ENCODE results near the gene NKAIN2.
"Not testable (repeated sequence)": the region's sequence is repeated elsewhere in the genome, so short reads cannot be mapped to it uniquely, and the experiment has no call there.

NKAIN2 gene

GRCh38 chr6:123895346-123895745 lies 91.7 kb downstream of the NKAIN2 start:
- no peak for DNase-seq (ENCODE audit: low read depth in 2 of 2)

GRCh38 chr6:123895806-123896205 lies 92.1 kb downstream of the NKAIN2 start:
- DNase-seq (ENCODE audit: low read depth in 2 of 2) = no peak

GRCh38 chr6:123896869-123897268 lies 93.2 kb downstream of the NKAIN2 start:
- DNase-seq (ENCODE audit: low read depth in 2 of 2) = no peak

GRCh38 chr6:123897965-123898364 lies 94.3 kb downstream of the NKAIN2 start:
- no peak for DNase-seq (ENCODE audit: low read depth in 2 of 2)

GRCh38 chr6:123898665-123899064 lies 95.0 kb downstream of the NKAIN2 start:
- no peak for DNase-seq (ENCODE audit: low read depth in 2 of 2)

- DNase-seq (ENCODE audit: low read depth in 2 of 2) = no peak
These were observed 96.1 kb downstream of the NKAIN2 start for GRCh38 chr6:123899745-123900144.

- no peak for DNase-seq (ENCODE audit: low read depth in 2 of 2)
These were observed 97.8 kb downstream of the NKAIN2 start for GRCh38 chr6:123901436-123901835.

- no peak for DNase-seq (ENCODE audit: low read depth in 2 of 2)
These were observed 99.2 kb downstream of the NKAIN2 start for GRCh38 chr6:123902738-123903313.

GRCh38 chr6:123904228-123904627 lies 100.6 kb downstream of the NKAIN2 start:
- DNase-seq (ENCODE audit: low read depth in 2 of 2) = no peak

GRCh38 chr6:123908797-123909196 lies 105.1 kb downstream of the NKAIN2 start:
- DNase-seq (ENCODE audit: low read depth in 2 of 2) = no peak

GRCh38 chr6:123909989-123910388 lies 106.3 kb downstream of the NKAIN2 start:
- no peak for DNase-seq (ENCODE audit: low read depth in 2 of 2)

- no peak for DNase-seq (ENCODE audit: low read depth in 2 of 2)
These were observed 110.2 kb downstream of the NKAIN2 start for GRCh38 chr6:123913863-123914262.

- not testable (repeated sequence) for DNase-seq (ENCODE audit: low read depth in 2 of 2)
These were observed 119.7 kb downstream of the NKAIN2 start for GRCh38 chr6:123923379-123923778.

GRCh38 chr6:123925350-123925749 lies 121.7 kb downstream of the NKAIN2 start:
- DNase-seq (ENCODE audit: low read depth in 2 of 2) = no peak

- DNase-seq (ENCODE audit: low read depth in 2 of 2) = no peak
These were observed 122.3 kb downstream of the NKAIN2 start for GRCh38 chr6:123925842-123926399.

- no peak for DNase-seq (ENCODE audit: low read depth in 2 of 2)
These were observed 124.9 kb downstream of the NKAIN2 start for GRCh38 chr6:123928529-123928928.

- no peak for DNase-seq (ENCODE audit: low read depth in 2 of 2)
These were observed 128.3 kb downstream of the NKAIN2 start for GRCh38 chr6:123931928-123932327.

GRCh38 chr6:123940551-123940950 lies 136.9 kb downstream of the NKAIN2 start:
- DNase-seq (ENCODE audit: low read depth in 2 of 2) = no peak

GRCh38 chr6:123941855-123942254 lies 138.2 kb downstream of the NKAIN2 start:
- no peak for DNase-seq (ENCODE audit: low read depth in 2 of 2)

- no peak for DNase-seq (ENCODE audit: low read depth in 2 of 2)
These were observed 141.7 kb downstream of the NKAIN2 start for GRCh38 chr6:123945386-123945785.

- DNase-seq (ENCODE audit: low read depth in 2 of 2) = no peak
These were observed 150.3 kb downstream of the NKAIN2 start for GRCh38 chr6:123953920-123954319.

GRCh38 chr6:123956492-123957139 lies 153.0 kb downstream of the NKAIN2 start:
- DNase-seq (ENCODE audit: low read depth in 2 of 2) = no peak

GRCh38 chr6:123962508-123962907 lies 158.8 kb downstream of the NKAIN2 start:
- no peak for DNase-seq (ENCODE audit: low read depth in 2 of 2)

All from stimulated activated CD8-positive, alpha-beta memory T cell treated with anti-CD3 and anti-CD28 coated beads, Interleukin-7, amount 100 ng/mL, for 1 hour (primary cell).